GM12801 (cell line): ENCODE results near the gene FTO.

Experiments used
- TF ChIP-seq, protein P1 (sequence below): IDR thresholded peaks from one replicate; pipeline ENCODE4 v1.5.1; 2011; ENCODE audit warnings: control low read depth; ENCODE audit not compliant: insufficient read length; ENCODE audit errors: extremely low read depth

The FTO gene

DNA sequence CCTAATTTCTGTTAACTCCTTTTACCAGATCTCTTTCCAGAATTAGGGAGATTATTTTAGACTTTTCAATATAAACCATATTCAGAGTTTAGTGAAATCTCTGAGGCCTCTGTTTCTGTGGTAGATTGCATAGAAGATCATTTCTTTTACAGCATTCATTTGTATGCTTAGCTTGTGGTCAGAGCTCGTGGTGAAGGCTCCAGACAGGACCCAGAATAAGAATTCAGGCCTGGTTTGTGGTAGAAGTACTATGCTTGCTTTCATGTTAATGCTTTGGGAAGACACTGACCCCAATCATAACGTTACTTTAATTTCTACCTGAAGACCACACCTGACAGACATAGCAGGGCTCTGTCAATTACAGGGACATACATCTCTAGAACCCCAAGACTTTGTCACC is 258.1 kb downstream of the FTO start:
- TF ChIP-seq, protein P1, sequence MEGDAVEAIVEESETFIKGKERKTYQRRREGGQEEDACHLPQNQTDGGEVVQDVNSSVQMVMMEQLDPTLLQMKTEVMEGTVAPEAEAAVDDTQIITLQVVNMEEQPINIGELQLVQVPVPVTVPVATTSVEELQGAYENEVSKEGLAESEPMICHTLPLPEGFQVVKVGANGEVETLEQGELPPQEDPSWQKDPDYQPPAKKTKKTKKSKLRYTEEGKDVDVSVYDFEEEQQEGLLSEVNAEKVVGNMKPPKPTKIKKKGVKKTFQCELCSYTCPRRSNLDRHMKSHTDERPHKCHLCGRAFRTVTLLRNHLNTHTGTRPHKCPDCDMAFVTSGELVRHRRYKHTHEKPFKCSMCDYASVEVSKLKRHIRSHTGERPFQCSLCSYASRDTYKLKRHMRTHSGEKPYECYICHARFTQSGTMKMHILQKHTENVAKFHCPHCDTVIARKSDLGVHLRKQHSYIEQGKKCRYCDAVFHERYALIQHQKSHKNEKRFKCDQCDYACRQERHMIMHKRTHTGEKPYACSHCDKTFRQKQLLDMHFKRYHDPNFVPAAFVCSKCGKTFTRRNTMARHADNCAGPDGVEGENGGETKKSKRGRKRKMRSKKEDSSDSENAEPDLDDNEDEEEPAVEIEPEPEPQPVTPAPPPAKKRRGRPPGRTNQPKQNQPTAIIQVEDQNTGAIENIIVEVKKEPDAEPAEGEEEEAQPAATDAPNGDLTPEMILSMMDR: no peak

DNA sequence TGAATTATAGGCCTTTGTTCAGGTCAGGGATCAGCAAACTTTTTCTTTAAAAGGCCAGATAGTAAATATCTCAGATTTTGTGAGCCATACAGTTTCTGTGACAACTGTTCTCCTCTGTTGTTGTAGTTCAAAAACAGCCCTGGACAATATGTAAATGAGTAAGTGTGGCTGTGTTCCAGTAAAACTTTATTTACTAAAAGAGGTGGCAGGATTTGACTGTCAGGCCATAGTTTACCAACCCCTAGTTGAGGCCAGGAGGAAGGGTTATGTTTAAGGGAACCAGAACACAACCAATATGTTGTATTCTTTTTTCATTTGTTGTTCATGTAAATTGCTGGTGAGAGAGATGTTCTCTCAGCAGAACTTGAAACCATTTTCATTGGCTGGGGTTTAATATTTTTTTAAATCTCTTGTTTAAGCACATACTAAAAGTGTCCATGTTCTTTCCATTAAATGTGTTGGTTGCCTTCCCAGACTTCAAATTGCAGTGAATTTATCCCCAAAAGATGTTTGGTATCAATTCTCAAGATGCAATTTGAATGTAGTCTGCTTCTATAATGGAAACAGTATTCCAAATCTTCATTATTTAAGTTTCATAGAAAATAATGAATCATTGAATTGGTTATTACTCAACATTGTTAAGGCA is 260.3 kb downstream of the FTO start:
- TF ChIP-seq, protein P1: no peak

DNA sequence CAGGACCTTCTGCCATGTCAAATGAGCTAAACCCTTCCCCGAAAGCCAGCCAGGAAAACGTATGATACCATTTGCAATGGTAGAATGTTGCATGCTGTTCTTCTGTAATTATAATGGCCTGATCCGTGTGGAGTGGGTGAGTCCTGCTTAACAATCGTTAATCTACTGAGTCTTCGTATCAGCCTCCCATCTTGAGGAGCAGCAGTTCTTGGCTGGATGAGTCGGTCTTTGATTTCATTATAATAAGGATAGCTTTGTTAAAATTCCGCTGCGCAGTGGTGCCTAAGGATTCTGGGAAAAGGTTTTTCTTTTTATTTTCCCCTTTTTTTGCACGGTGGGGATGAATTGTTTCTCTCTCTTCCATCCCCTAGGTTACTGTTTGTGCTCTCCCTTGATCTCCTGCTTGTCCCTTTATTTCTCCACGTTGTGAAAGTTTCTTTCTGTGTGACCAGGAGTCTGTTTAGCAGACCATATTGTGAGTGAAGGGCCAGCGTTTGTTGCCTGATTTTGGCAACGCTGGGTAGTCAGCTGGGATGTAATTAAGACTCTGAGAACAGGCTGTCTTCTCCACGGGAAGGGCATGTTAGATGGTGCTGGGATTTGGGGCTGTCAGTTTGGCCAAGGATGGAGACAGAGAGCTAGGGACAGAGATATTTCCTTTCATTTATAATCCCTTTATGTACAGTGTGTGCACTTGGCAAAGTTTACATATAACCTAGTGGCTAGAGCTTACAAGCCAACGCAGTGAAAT is 263.0 kb downstream of the FTO start:
- TF ChIP-seq, protein P1: no peak

DNA sequence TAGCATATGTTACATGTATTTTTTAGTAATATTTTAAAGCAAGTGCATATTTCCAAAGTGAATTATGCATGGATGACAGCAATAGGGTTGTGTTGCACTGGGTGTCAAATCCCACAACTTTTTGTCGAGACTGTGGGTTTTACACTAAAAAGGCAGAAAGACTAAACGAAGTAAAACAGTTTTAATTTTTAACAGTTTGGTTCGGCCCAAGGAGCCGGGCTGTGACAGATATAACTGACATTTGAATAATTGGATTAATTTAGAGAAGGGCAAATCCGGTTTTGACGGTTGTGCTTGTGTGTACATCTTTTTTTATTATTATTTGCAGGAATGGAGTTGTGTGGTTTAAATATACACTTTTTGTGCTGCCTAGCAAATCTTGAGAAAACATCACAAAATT is 263.6 kb downstream of the FTO start:
- TF ChIP-seq, protein P1: no peak

DNA sequence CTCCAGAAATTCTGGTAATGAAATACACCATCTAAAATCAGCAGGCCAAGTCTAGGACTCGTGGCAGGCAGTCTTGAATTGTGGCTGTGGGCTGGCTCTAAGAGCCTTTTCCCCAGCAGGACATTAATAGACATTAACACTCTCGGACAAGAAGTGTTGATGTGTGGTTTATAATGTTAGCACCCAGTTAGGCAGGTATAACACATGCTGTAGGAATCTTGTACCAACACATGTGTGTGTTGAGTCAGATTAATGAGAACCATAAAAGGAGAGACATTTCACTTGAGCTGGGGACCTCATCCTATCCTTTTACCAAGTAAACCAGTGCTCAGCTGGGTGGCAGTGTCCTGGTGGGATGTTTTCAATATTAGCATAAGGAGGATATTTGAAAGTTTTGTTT is 264.5 kb downstream of the FTO start:
- TF ChIP-seq, protein P1: no peak

DNA sequence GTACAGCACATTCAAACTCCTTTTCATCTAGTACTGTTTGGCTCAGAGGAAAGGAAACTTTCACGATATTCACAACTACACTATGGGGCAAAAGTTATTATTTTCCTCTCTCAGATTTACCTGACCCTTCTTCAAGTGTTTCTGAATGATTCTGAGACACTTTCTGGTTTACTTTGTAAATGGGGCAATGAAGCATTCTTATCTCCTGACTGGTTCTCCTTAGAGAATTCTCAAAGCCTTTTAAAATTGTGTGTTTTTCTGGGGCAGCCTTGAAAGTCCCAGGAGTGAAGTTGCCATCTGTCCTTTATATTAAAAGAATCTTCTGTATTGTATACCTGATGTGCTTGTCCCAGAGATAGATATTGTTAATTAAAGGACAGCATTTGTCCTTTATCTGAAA is 264.9 kb downstream of the FTO start:
- TF ChIP-seq, protein P1: no peak

DNA sequence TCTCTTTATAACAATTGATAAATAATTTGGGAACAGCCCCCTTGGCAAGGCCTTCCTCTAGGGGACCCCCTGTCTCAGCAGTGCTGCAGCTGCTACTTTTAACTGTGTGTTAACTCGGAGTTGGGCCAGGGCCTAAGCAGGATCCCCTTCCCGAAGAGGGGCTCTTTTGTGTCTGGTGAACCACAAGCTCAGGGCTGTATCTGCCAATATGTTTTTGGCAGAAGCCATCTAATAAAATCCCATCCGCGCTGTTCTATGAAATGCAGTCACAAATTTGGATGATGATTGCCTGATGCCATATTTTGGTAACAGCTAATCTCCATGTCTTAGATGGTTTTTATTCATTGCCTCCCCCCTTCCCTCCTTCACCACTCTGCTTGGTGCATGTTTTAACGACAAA is 267.7 kb downstream of the FTO start:
- TF ChIP-seq, protein P1: no peak
